Activated T-cell treated with anti-CD3 and anti-CD28 coated beads for 24 hours (primary cell): ENCODE data around the gene HBZ.
A peak's percentile ranks its signal among the peaks of the same experiment; 100 is the strongest.
"Not testable (repeated sequence)": the region's sequence is repeated elsewhere in the genome, so short reads cannot be mapped to it uniquely, and the experiment has no call there.

Experiments used
- DNase-seq: peaks from one replicate; pipeline ENCODE4 v3.0.0-alpha.2; 2020; ENCODE audit warnings: low read depth

Gene HBZ

DNA sequence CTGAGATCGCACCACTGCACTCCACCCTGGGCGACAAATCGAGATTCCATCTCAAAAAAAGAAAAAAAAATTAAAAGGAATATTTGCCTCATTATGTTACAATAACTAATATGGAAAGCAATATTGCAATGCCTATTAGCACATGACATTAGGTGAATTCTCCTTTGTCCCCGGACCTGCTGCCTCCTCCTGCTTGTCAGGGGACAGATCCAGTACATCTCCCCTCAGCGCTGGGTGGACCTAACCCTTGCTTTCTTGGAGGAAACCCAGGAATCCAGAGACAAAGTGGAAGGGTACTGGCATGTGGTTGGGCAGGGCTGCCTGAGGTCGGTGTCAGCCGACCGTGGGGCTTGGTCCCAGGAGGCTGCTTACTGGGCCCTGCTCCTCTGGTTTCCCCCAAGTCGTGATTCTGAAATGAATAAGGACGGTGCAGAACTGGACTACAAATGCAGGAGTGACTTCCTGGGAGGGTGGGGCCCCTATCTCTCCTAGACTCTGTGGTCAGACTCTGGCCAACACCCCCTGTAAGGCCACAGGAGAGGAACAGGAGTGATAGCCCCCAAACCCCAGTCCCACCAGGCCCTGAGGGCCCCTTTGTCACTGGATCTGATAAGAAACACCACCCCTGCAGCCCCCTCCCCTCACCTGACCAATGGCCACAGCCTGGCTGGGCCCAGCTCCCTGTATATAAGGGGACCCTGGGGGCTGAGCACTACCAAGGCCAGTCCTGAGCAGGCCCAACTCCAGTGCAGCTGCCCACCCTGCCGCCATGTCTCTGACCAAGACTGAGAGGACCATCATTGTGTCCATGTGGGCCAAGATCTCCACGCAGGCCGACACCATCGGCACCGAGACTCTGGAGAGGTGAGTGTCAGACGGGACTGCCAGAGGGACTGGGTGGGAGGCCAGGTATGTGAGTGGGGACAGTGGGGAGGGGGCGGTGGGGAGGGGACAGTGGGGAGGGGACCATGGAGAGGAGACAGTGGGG, at the start of gene HBZ:
TSS of gene HBZ (plus strand) at position 504 of the 988 bp plus-strand sequence. CDS start at position 770, 266 bp downstream.
- no peak for DNase-seq

DNA sequence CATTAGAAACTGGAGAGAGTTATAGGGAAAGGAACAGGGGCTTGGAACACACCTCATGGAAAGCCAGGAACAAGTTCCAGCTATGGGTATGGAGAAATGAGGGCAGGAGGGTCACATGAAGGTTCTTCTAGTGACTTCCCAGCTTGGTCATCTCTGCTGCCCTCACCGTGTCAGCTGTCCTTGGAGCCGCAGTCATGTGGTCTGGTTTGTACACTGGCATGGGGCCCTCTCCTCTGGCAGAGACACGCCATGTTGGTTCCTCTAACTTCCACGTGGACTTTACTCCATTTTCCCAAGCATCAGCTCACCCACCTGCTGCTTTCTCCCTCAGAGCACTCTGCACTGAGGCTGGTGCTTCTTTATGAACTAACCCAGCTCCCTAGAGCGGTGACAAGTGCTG, 48.1 kb upstream of the HBZ start:
- no peak for DNase-seq

DNA sequence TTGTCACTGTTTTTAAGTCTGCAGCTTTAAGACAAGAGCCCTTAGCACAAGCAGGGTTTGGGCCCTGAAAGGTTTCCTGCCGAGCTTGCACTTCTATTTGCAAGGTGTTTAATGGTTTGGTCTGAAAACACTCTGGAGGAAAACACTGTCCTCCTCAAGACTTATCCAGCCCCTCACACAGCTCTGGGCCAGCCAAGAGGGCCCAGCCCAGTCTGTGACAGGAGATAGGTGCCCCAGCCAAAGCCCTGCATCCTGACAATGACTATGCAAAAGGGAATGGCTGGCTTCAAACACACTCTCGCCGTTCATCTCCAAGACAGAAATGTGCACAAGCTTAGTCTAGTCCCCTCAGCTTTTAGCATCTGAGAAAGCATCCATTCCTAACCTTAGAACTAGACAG, 47.5 kb upstream of the HBZ start:
- no peak for DNase-seq

DNA sequence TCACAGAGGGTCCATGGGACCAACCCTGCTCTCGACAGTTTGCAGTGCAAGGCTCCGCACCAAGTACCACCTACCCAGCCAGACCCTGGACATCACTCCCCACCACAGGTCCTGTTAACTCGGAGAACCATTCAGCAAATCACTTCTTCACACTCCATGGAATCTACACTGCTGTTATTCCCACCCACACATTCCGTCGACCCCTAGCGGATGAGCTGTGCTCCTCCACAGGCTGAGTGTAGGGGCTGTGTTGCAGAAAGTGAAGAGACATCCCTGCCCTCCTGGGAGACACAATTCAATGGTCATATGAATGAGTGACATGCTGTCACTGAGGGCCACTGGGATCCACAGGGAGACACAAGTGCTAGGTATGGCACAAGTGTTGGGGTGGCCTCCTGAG, 46.9 kb upstream of the HBZ start:
- DNase-seq: no peak

DNA sequence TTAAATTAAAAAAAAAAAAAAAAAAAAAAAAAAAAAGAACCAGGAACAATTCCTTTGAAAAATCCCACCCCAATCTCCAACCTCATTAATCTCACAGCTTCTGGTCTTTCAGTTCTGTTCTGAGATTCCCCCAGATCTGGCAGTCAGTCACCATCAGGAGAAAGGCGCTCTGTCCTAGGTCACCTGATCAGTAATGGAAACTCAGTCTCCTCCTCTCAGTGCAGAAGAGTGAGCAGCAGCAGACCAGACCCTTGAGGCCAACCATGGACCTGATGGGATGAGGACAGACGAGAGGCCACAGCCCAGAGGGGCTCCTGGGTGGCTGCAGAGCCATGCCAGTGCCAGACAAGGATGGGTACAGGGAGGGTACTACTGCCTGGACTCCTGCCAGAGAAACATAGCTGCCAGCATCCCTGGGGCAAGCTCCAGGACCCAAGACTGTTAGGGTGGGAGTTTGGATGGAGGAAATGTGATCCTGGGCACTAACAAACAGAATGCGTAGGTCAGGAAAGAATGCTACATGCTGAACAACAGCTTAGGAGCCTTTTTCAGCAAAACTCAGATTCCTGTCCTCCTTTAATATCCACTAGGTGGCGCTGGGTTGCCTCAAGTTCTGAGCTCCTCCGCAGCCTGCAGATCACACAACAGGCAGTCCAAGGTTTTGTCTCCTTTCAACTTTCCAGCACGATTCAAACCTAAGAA, 45.7 kb upstream of the HBZ start:
- peak; percentile 31 for DNase-seq

DNA sequence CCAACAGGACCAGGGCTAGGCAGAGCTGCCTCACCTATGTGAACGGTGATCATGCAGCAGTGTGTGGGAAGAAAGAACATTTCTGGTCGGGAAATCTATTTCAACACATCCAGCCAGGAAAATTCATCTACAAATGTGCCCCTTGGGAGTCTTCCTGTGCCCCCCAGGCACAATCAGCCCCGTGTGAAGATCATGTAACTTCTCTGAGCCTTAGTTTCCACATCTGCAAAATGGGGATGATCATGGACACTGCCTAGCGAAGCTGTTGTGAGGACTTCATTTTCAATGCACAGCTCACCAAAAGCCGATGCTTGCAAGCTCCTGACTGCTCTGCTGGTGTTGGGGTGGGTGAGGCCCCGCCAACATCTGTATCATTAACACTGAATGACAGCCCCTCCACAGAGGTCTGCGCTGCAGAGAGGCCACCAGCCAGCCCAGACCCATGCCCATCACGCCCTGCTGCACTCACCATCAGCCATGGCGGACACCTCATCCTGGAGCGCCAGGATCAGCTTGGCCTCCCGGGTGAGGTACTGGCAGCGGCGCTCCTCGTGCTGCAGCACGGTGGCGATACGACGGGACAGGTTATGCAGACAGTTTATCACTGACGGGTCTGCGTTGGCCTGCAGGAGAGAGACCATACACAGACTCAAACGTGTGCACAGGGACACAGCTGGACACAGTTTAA, 40.1 kb upstream of the HBZ start:
- no peak for DNase-seq

DNA sequence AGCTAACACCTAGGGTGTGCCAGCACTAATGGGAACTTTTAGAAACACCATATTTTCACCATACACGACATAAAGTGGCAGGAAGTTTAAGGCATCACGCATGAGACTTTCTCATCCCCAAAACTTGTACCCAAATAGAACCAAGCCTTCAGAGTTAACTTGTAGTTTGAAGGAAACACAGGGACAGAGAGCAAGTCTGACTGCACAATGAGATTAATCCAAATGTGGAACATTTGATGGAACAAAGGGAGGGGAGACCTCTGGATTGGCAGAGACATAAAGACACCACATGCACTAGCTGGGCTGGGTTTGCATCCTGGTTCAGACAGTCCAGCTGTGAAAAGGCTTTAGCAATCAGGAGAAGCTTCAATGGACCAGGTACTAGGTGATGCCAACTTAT, 38.1 kb upstream of the HBZ start:
- no peak for DNase-seq

DNA sequence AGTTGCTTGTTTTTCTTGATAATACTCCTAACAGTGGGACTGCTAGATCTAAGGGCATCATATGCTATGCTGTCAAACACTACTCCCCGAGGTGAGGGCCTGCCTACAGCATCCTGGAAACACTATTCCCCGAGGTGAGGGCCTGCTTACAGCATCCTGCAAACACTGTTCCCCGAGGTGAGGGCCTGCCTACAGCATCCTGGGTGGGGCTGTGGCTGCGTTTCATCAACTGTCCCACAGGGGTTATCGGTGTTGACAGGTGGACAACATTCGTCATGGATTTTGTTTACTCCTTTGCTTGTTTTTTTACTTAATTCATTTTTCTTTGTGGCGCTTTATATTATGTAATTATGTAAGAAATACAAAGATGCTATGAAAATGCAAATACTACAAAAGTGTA, 36.4 kb upstream of the HBZ start:
- no peak for DNase-seq

DNA sequence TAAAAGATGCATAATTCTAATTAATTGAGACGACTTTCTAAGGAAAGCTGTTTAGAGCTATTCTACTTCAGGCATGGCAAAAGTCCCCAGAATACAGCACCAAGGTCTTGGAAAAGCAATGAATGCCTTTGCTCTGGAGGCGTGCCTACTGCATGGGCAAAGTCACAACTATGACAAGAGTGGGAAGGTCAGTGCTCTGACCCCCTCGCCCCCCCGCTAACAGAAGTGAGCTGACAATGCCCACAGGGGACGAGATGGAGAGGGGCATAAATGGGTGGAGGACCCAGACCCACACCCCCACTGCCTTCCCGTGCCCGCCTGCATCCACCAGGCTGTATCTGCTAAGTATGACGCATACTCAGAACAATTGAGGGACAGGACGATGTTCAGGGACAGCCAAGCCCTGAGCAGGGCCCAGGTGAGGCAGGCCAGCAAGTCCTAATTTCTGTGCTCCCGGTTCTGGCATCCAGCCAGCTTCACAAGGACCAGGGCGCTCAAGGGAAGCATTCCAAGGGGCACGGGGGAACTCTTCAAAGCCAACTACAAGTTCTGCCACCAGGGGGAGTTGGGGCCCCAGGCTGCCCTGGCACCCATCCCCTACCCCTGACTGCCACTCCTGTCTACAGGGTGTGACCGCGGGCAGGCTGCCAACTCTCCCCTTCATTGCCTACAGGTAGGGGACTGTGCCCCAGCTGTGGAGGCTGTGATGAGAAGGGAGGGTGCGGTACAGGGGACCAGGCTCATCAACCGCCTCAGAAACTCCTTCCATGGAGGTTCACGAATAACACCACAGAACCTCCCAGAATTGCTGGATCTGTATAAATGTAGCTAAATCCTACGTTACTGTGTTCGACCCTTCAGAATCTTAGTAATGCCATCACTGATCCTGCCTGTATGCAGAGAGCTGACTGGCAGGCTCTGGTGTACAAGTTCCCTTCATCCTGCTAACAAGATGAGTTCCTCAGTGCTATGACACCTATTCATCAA, 34.8 kb upstream of the HBZ start:
- DNase-seq: peak; percentile 49

DNA sequence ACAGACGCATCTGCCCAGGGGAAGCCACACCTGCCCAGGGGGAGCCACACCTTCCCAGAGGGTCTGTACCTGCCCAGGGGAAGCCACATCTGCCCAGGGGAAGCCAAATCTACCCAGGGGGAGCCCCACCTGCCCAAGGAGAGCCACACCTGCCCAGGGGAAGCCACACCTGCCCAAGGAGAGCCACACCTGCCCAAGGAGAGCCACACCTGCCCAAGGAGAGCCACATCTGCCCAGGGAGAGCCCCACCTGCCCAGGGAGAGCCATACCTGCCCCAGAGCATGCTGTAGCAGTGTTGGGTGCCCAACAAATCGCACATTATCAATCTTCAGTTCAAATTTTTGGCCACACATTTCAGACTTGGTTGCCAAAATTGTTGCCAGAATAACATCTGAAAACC, 33.6 kb upstream of the HBZ start:
- no peak for DNase-seq

DNA sequence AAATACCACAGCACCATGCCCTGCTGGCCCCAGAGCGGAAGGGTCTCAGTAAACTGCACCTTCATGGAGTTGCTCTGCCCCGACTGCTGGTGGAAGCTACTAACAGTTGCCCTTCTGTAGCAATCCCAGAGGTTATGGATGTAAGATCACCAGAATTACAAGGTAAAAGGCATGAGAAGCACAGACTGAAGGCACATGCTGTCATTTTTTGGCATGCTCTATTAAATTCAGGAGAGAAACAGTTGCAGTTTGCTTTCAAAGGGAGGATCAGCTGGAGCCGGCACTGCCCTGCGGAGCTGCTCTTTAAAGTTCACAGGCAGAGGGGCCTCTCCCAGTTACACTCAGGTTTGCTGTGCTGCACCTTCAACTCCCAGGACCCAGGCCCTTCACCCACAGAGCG, 33.1 kb upstream of the HBZ start:
- no peak for DNase-seq

DNA sequence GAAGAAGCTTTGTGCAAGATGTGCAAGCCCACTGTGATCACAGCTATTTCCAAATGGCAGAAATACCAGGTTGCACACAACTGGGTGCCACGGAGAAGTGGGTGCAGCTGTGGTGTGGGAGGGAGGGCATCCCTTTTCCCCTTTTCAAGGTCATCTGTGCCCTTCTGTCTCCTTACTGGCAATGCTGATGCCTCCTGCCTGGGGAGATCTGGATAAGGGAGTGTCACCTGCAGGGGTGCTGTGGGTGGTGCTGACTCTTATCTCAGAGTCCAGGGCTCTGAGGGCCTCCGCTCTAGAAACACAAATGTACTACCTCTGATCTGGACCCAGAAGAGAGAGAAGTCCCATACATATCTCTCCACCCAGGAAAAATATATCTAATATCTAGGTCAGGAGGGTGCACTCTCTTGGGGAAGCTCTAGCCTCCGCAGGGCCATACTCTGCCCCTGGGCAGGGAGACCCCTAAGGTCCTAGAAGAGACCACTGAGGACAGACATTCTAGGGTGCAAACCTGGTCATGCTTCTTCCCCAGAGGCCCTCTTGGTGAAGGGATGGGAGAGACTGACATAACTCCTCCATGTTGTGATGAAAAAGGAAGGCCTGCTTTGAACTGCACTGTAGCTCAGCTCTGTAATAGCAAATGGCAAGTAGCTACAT, 32.5 kb upstream of the HBZ start:
- DNase-seq: no peak

DNA sequence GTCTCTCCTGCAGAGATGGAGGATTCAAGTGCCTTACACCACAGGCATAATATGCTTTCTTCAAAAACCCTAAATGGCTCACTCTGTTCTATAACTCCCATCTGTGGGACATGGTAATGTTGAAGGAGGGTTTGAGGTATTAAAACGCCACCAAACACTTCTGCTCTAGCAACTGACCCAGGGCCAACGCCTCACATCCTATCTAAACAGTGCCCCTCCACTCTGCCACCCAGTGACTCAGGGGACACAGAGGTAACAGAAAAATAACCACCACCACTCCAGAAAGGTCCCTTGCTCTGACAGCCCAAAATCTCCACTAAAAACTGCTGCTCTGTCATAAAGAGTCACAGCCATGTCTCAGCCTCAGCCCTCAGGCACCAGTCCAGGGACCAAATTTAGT, 31.7 kb upstream of the HBZ start:
- DNase-seq: no peak

DNA sequence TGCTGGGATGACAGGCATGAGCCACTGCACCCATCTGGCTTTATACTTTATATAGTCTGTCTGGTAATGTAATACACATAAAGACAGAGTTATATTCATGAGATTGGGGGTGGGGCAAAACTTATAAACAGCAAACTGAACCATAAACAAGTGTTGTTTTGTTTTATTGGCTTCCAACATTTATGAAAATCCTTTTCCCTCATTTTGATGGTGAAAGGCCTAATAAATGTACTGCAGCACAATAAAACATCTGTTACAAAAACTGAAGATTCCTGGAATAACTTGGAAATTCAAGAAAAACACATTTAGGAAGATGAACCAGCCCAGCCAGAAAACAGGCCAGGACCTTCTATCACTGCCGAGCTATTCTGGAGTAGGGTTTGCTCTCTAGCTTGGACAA, 30.1 kb upstream of the HBZ start:
- DNase-seq: no peak

DNA sequence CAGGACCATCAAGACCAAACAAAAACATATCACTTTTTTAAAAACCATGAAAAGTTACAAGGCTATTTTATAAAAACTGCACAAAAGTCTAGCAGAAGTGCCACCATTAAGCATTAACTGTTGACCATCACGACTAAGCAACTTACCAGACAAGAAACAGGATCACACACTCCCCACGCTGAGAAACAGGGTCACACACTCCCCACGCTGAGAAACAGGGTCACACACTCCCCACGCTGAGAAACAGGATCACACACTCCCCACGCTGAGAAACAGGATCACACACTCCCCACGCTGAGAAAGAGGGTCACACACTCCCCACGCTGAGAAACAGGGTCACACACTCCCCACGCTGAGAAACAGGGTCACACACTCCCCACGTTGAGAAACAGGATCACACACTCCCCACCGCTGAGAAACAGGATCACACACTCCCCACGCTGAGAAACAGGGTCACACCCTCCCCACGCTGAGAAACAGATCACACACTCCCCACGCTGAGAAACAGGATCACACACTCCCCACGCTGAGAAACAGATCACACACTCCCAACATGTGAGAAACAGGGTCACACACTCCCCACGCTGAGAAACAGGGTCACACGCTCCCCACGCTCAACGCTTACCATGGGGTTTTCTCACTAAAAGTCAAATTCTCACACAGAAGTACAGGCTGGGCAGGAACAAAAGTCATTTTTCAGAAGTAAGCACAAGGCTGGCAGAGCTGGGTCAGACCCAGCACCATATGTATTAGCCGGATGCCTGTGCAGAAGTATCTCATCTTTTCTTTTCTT, 28.7 kb upstream of the HBZ start:
- not testable (repeated sequence) for DNase-seq

DNA sequence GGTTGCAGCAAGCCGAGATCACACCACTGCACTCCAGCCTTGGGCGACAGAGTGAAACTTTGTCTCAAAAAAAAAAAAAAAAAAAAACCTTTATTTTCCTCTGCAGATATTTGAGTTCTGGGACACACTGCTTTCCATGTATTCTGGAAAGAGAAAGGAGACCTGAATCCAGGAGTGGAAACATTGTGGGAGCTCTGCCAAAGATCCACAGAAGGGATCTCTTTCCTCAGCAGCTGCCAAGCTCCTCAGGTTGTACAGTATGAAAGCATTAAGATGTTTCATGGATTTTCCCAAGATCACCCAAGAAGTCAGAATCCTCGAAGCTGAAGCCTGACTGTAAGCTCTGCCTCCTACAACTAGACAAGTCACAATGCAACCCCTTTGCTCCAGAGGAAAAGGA, 27.4 kb upstream of the HBZ start:
- DNase-seq: no peak

DNA sequence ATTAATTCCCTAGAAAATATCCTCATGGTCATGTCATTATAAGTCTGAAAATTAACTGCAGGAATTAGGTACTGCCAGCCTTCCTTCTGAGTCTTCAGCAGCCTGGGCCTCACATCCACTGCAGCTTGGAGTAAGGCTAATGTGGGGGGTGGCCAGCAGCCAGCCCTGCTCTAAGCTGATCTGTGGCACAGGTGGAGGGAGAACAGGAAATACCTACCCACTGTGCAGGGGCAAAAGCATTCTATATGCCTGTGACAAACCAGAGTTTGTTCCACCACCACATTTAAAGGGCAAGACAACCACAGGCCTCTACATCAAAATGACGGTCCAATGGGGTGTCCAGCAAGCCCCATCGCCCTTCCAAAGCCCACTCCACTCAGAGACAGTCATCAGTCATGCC, 23.4 kb upstream of the HBZ start:
- no peak for DNase-seq

DNA sequence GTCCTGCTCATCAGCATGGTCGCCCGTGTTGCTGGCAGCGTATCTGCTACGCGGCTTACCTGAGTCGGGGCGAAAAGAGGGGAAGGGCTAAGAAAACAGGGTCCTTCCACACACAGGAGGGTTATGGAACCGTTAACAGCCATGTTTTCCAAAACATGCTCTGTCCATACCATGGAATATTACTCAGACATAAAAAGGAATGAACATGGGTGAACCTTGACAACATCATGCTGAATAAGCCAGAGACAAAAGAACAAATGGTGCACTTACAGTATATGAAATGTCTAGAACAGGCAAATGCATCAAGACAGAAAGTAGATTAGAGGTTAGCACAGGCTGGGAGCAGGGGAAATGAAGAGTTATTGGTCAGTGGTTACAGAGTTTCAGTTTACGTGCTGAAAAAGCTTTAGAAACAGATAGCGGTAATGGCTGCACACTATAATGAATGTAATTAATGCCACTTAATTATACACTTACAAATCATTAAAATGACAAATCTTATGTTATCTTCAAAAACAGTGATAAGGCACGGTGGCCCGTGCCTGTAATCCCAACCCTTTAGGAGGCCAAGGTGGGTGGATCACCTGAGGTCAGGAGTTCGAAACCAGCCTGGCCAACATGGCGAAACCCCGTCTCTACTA, 21.8 kb upstream of the HBZ start:
- DNase-seq: no peak

DNA sequence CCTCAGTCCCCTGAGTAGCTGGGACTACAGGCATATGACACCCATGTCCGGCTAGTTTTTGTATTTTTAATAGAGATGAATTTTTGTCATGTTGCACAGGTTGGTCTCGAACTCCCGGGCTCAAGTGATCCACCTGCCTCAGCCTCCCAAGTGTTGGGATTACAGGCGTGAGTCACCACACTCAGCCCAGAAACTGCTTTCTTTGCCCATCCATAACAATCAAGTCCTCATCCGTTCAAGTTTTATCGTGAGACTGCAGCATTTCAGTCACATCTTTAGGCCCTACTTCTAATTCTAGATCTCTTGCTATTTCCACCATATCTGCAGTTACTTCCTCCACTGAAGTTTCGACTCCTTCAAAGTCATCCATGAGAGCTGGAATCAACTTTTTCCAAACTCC, 20.3 kb upstream of the HBZ start:
- no peak for DNase-seq

DNA sequence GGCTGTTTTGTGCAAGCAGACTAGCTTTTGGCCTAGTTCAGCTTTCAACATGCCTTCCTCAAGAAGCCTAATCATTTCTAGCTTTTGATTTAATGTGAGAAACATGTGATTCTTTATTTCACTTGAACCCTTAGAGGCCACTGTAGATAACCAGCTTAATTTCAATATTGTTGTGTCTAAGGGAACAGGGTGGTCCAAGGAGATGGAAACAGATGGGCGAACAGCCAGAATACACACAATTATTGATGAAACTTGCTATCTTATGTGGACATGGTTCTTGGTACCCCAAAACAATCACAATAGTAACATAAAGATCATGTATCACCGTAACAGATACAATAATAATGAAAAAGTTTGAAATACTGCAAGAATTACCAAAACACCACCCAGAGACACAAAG, 18.7 kb upstream of the HBZ start:
- no peak for DNase-seq
